Epithelial cell of umbilical artery (primary cell): ENCODE results near the gene ZNF135. TPM values are rescaled to one million over a fixed set of nuclear protein-coding genes. Genes with fewer than 3 reads are reported as not detected.

ENCODE experiments used
- total RNA-seq: library from RNA; depleted of rRNA; stranded (reverse); fragments of >200 nt; gene quantifications from 2 replicates; pipeline ENCODE4 v1.2.3, GENCODE V29; 2014

ZNF135 gene
- 0.30 and 0.32 TPM in 2 replicates for total RNA-seq

DNA sequence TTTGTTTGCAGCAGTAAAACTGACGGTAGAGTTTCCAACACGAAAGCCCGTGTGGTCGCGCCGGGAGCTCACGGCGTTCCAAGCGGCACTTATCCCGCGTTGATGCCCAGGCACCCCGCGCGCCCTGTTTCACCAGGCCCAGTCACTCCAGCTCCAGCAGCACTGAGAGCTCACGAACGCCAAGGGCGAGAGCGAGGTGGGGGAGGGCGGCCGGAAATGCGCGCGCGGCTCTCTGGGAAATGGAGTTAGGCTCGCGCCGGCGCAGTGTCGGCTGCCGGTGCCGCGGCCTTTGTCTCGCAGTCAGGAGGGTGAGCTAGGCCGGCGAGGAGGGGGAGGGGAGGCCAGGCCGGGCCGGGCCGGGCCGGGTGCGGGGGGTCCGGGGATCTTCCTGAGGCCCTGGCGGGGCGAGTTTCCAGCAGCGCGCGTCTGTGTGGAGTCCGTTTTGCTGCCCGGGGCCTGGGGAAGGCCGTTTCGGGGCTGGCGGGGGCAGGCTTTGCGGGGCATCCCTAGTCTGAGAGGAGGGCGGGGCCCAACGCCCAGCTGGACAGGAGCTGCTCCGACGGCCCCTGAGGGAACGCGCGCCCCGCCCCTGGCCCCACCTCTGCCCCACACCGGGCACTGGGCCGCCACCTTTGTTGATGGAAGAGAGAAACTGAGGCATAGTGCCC lies at the start of gene ZNF135:
Gene ZNF135 (plus strand): TSS at position 280 of the 668 bp plus-strand sequence. CDS start 721 bp downstream, outside the sequence.

DNA sequence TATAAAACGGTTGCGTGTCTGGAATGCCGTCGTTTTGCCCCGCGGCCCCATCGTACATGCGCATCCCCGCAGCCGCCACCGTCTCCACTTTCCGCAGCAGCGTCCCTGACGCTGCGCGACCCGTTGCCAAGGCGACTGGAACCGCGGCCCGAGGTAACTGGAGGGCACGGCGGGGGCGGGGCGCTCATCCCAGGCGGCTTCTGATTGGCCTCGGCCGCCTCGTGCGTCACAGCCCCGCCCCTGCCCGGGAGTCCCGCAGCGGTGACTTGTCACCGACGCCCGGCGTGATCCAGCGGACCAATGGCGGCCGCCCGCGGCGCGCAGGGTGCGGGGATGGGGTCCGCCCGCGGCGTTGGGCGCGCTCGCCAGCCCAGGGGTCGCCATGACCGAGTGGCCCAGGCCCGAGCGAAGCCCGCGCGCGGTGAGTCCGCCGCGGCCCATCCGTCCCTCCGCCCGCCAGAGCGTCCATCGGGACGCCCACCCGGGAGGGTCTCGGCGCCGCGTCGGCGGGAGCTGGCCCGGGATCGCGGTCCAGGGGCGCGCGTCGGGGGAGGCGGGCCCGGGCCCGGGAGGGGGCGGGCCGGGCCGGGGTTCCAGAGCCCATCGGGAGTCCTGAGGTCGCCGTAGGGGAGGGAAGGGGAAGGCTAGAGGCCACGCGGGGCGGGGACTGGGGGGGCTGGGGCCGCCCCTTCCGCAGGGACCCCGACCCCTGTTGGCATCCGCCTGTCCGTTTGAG lies 25.2 kb upstream of the ZNF135 start, which contains the start of gene ZSCAN1:
Gene ZSCAN1 (plus strand): TSS at position 285 of the 736 bp plus-strand sequence. CDS start 3,812 bp downstream, outside the sequence.

DNA sequence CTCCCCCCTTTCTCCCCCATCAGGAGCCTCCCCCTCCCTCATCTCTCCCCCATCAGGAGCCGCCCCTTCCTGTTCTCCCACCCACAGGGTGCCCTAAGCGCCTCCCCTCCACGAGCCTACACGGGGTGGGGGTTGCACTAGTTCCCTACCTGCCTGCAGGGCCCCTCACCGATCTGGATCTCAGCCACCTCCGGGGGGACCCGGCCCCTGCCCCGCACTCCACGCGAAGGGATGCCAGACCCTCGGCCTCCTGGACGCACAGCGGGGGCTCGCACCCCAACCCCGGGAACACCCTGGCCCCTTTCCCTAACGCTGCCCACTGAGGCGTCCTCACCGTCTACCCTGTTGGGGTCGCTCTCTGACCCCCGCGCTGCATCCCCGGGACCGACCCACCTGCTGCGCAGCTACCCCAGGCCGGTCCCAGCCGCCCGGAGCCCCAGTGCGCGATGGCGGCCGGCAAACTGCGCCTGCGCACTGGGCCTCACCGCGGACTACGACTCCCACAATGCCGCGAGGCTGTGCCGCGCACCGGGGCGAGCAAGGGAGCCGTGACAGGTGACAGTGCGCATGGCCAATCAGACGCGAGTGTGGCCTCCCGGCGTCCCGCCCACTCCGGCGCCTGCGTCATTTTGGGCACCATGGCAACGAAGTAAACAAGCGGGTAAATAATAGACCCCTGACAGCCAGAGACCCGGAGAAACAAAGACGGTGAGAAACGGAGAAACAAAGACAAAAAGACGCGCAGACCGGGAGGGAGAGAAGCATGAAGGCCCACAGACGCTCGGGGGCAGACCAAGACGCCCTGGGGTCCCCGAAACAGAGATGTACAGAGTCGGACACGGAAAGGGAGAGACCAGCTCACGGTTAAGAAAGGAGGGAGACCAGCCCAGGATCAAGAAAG lies 38.9 kb downstream of the ZNF135 start, which contains the start of gene ZSCAN18:
Gene ZSCAN18 (minus strand): TSS at position 451 of the 901 bp plus-strand sequence. CDS start 7,964 bp downstream, outside the sequence.

Other genes starting within 250 kb of the ZNF135 start
- gene ZNF552, start 244.4 kb upstream of the ZNF135 start, total RNA-seq = 6.5 and 10.5 TPM in 2 replicates
- gene ZNF587B, start 229.0 kb upstream of the ZNF135 start, total RNA-seq = 20.8 and 22.5 TPM in 2 replicates
- 29.6 and 31.8 TPM in 2 replicates for gene ZNF587, start 209.4 kb upstream of the ZNF135 start, total RNA-seq
- 2.9 and 4.6 TPM in 2 replicates for gene ZNF814, start 170.2 kb upstream of the ZNF135 start, total RNA-seq
- 10.7 and 17.8 TPM in 2 replicates for gene ZNF417, start 142.7 kb upstream of the ZNF135 start, total RNA-seq
- 1.6 and 2.1 TPM in 2 replicates for gene ZNF418, start 123.9 kb upstream of the ZNF135 start, total RNA-seq
- gene ZNF256, start 111.6 kb upstream of the ZNF135 start, total RNA-seq = 3.5 and 4.2 TPM in 2 replicates
- gene C19orf18, start 84.7 kb upstream of the ZNF135 start, total RNA-seq = not detected in 2 replicates
- 8.4 and 9.4 TPM in 2 replicates for gene ZNF606, start 56.5 kb upstream of the ZNF135 start, total RNA-seq
- gene ZSCAN1, start 25.3 kb upstream of the ZNF135 start, total RNA-seq = not detected in 2 replicates
- gene ZSCAN18, start 38.9 kb downstream of the ZNF135 start, total RNA-seq = 11.7 TPM in 2 replicates
- gene ZNF329, start 91.5 kb downstream of the ZNF135 start, total RNA-seq = 8.4 and 9.4 TPM in 2 replicates
- gene ZNF274, start 123.8 kb downstream of the ZNF135 start, total RNA-seq = 15.3 and 19.2 TPM in 2 replicates
- gene ZNF544, start 169.6 kb downstream of the ZNF135 start, total RNA-seq = 58.1 and 95.7 TPM in 2 replicates
- gene ZNF8, start 219.7 kb downstream of the ZNF135 start, total RNA-seq = 3.3 and 3.6 TPM in 2 replicates
- 21.4 and 31.2 TPM in 2 replicates for gene ERVK3-1, start 246.1 kb downstream of the ZNF135 start, total RNA-seq